HG03095 (cell line): ENCODE data around the gene LY6G6C.

ENCODE experiments used
- ATAC-seq: cut with Tn5 transposase; IDR thresholded peaks from one replicate; pipeline ENCODE4 v1.9.1; 2021; ENCODE audit warnings: moderate library complexity; ENCODE audit not compliant: unreplicated experiment

The LY6G6C gene, protein sequence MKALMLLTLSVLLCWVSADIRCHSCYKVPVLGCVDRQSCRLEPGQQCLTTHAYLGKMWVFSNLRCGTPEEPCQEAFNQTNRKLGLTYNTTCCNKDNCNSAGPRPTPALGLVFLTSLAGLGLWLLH

DNA sequence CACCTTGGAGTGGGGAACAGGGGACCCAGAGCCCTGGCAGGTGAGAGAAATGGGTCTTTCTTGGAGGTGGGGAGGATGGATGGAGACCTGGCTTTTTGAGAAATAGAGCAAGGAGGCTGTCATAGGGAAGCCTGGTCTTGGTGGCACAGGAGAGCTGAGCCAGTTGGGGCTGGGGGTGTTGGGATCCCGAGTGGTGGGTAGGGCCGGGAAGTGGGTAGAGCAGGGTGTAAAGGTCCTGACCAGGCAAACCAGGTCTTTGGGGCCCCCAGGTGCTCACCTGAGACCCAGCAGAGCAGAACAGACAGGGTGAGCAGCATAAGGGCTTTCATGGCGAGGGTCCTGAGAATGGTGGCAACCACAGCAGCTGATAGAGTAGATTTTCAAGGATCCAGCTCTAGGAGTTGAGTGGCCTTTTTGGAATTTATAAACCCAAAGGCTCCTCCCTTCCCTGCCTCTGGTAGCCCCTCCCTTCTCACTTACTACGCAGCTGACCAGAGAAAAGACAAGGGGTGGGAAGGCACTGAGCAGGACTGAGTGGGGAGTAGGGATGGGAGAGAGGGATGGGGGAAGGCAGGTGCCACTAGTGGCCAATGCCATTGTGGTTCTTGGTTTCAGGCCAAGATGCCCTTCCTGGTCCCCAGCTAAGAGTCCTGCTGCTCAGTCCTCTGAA, at the start of gene LY6G6C:
Gene LY6G6C (minus strand): TSS at position 396 of the 670 bp plus-strand sequence. CDS start 67 bp downstream, at position 329.
- ATAC-seq, result no peak

GRCh38 chr6:31770860-31771259, 49.3 kb upstream of the LY6G6C start:
- no peak for ATAC-seq

GRCh38 chr6:31769684-31770371, 48.3 kb upstream of the LY6G6C start:
- ATAC-seq, result no peak

DNA sequence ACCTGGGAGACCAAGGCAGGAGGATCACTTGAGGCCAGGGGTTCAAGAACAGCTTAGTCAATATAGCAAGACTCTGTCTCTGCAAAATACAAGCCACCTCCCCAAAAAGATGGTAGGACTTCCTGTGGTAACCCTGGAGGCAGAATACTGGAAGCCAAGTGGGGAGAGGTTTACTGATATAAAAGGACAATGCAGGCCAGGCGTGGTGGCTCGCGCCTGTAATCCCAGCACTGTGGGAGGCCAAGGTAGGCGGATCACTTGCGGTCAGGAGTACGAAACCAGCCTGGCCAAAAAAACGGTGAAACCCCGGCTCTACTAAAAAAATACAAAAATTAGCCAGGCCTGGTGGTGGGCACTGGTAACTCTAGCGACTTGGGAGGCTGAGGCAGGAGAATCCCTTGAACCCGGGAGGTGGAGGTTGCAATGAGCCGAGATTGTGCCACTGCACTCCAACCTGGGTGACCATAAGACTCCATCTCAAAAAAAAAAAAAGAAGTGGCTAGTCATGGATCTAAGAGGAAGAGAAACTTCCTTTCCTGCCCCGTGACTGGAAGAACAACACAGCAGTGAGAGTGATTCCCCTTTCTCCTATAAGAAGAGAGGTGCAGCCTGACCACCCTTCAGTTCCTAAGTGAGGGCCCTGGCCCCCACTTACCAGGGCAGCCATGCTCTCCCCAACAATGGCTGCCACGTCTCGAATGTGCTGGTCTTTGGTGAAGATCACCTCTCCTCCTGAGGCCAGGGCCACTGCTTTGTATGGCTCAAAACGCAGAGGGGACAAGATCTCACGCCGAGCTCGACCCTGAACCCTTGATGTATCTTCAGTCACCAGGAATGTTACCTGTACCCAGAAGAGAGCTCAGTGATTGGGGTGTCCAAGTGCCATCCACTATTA, 47.1 kb upstream of the LY6G6C start:
- no peak for ATAC-seq

DNA sequence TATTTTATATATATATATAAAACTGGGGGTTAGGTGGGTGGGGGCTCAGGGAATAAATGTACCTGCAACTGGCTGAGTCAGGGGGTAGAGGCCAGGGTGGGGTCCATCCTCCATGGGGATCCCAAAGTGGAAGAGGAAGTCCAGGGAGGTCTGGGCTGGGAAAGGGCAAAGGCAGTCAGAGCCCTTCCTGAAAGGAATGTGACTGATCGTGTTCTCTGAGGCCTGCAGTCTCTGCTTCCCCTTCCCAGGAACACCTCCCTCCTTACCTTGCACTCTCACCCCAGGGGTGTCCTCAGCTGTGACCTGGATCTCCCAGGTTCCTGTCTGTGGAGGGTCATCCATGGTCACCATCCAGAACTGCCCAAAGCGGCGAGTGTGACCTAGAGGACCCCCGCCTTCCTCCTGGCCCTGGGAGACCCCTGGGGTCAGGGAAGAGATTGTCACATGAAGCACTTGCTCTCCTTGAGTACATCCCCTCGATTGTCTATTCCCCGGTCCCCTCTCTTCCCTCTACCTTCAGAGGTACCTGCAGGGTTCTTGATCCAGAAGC, 45.6 kb upstream of the LY6G6C start:
- ATAC-seq, result no peak

DNA sequence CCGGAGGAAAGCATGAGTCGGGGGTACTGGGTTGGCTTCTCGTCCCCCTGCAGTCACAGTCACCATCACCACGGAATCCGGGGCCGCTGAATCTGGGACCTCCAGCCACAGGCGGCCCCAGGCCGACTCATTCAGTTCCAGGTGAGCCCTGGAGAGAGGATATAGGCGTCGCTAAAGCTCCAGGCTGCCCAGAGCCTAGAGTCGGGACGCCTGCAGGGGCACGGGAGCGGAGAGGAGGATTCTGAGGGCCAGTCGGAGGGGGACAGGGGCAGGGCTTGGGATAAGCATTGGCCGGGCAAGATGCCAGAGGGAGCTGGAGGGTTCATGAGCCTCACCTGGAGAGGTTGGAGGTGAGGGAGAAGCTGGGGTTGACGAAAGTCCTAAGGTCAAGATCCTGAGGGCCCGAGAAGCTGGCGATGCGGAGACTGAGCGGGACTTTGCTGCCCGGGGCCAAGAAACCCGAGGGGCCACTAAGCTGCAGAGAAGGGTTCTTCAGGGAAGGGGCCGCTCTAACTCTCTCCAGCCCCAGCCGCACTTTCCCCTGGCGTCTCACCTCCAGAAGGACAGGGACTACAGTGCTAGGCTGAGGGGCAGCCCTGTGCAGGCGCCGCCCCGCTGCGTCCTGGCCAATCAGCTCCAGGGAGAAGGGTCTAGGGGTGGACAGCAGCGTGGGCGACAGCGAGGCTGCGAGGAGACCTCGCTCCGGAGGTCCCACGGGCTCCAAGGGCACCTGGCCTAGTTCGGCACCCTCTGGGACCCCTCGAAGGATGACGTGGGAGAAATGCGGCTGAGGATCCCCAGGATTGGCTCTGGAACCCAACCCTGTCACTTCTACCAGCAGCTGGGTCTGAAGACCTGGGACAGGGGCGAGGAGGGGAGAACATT, 44.6 kb upstream of the LY6G6C start:
- no peak for ATAC-seq

DNA sequence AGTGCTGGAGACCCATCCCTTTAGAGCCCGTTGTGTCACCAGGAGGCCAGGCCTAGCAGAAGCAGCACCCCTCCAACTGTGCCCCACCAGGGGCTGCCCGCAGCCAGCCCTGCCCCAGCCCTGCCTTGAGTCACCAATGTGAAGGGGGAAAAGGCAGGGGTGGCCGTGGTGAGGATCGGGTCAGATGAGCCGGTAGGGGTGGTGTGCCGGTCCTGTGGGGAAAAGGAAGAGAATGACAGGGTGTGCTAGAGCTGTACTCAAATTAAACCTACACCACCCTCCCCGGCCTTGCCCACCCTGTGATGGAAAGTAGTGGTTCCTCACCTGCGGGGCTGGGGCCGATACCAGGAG, 44.0 kb upstream of the LY6G6C start:
- no peak for ATAC-seq

GRCh38 chr6:31764198-31764597, 42.7 kb upstream of the LY6G6C start:
- no peak for ATAC-seq

DNA sequence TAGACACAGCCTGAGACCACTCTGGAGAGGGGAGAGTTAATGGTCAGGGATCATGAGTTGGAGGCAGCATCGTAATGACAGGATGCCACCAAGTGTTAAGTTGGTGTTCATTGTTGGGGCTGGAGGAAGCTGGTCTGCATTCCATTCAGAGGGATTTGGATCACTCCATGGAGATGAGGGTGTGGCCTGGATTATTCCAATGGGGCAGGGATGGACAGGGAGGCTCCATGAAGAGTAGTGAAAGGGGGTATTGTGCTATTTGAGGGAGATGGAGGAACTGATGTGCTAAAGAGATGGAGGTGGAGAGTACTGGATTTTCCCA, 42.0 kb upstream of the LY6G6C start:
- no peak for ATAC-seq

DNA sequence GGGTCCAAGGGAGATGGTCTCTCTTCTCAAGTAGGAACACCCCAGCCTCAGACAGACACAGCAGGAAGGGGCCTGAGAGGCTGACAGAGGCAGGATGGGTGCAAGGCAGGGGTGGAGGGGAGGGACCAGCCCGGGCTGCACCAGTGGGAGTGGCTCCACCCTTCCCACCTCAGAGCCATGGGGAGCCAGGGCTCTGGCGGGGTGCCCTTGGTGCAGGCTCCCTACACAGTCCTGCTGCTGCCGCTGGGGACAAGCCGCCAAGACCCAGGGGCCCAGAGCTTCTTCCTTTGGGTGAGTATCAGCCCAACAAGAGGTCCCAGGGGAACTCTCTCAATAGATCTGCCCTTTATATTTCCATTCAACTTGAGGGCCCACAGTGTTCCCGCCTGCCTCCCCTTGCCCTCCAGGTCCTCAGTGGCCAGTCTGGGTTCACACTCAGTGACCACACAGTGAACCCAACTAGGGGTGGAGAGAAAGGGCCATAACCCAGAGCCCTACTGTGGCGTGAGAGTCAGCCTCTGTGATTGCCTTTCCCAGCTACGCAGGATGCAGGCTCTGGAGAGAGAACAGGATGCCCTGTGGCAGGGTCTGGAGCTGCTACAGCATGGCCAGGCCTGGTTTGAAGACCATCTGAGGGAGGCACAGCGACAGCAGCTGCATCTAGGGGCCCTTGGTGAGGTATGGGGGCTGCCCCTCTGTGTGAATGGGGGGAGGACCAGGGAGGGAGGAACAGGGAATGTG, 41.5 kb upstream of the LY6G6C start:
- no peak for ATAC-seq

GRCh38 chr6:31762356-31762755, 40.8 kb upstream of the LY6G6C start, which contains the start of gene SAPCD1:
TSS of gene SAPCD1 (plus strand) at chr6:31762656. CDS start at chr6:31763055, 399 bp downstream.
- ATAC-seq, result no peak

GRCh38 chr6:31761343-31761742, 39.8 kb upstream of the LY6G6C start:
- ATAC-seq, result no peak

- ATAC-seq, result no peak
Measured at GRCh38 chr6:31760790-31761189, 39.2 kb upstream of the LY6G6C start.

GRCh38 chr6:31758281-31758680, 36.7 kb upstream of the LY6G6C start:
- no peak for ATAC-seq

- no peak for ATAC-seq
Measured at GRCh38 chr6:31752739-31753319, 31.3 kb upstream of the LY6G6C start.

- no peak for ATAC-seq
Measured at GRCh38 chr6:31750411-31751022, 29.0 kb upstream of the LY6G6C start.

DNA sequence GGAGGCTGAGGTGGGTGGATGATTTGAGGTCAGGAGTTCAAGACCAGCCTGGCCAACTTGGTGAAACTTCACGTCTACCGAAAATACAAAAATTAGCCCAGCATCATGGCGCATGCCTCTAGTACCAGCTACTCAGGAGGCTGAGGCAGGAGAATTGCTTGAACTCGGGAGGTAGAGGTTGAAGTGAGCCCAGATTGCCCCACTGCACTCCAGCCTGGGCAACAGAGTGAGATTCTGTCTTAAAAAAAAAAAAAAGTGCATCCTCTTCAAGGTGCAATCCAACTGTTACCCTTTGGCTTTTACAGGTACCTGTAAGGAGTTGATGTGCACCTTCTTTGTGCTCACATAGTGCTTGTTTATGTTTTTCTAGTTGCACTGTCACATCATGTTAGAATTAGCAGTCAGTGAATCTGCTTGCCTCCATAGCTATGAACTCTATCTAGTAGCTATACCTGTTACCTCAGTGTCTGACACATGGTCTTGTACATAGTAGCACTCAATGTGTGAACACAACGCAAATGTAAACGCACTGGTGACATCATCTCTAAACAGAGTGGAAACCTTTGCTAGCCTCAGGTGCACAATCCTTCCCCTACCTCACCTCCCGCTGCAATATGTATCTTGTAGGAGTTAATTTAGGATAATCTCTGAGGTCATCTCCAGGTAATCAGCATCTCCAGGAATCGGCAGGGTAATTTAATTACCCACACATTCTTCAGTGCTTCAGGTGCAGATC, 27.9 kb upstream of the LY6G6C start:
- no peak for ATAC-seq

GRCh38 chr6:31744422-31744821, 22.9 kb upstream of the LY6G6C start:
- ATAC-seq, result no peak
